Esophagus squamous epithelium (tissue), 5 donors: ENCODE measurements around the gene TANGO2. TPM values are rescaled to one million over a fixed set of nuclear protein-coding genes. Genes with fewer than 3 reads are reported as not detected.

Experiments used
- DNase-seq: peaks from one replicate; lab custom pipeline; 2025; lab: John Stamatoyannopoulos, UW
- H3K27ac ChIP-seq, 4 donors: fragments of 200-600 bp; sonication (generic); one replicate each; pipeline ENCODE4 v1.5.1; 2016 to 2019; ENCODE audit warnings: mild to moderate bottlenecking in 1 of 4
- H3K27me3 ChIP-seq, 4 donors: fragments of 200-600 bp; sonication (generic); 1 replicate in 3 of 4; 2 replicates in 1 of 4; pipeline versions ENCODE4 v1.5.1 to v1.6.0; 2017 to 2021; ENCODE audit warnings: antibody characterized with exemption in 1 of 4
- H3K36me3 ChIP-seq, 3 donors: fragments of 200-600 bp; sonication (generic); one replicate each; pipeline ENCODE4 v1.5.1; 2016 to 2019
- H3K4me1 ChIP-seq, 3 donors: fragments of 200-600 bp; sonication (generic); one replicate each; pipeline ENCODE4 v1.5.1; 2017 to 2019
- H3K4me3 ChIP-seq, 4 donors: fragments of 200-600 bp; sonication (generic); 1 replicate in 3 of 4; 2 replicates in 1 of 4; pipeline ENCODE4 v1.5.1; 2016 to 2019; ENCODE audit warnings: mild to moderate bottlenecking in 2 of 4, moderate library complexity in 1 of 4
- H3K9me3 ChIP-seq, 3 donors: fragments of 200-600 bp; sonication (generic); one replicate each; pipeline ENCODE4 v1.5.1; 2016 to 2019
- POLR2A ChIP-seq, 4 donors: fragments of 450-650 bp; IDR thresholded peaks; one replicate each; pipeline ENCODE4 v1.6.1; 2017; ENCODE audit warnings: antibody characterized with exemption in 4 of 4, mild to moderate bottlenecking in 4 of 4, moderate library complexity in 3 of 4
- WGBS, 2 donors: methylation state at CpG; one replicate each; pipeline ENCODE4 v1.1.5; 2018; 5-methylcytosine and 5-hydroxymethylcytosine counted together
- intact Hi-C: fragments of 100-400 bp; cut with DNase I; formaldehyde crosslinking; loops from one replicate; pipeline ENCODE4 v1.15.0; 2022
- total RNA-seq, 4 donors: library from RNA; depleted of rRNA; stranded (reverse); fragments of >200 nt; gene quantifications; one replicate each; pipeline ENCODE4 v1.1.0, GENCODE V29; 2016
- TF ChIP-seq, protein P1 (sequence below), 6 experiments: fragments of 450-650 bp in 4 of 6; fragments of 200-600 bp in 2 of 6; sonication (generic) in 2 of 6; IDR thresholded peaks; one replicate each; pipeline ENCODE4 v1.5.1; 2016 to 2019; ENCODE audit warnings: antibody characterized with exemption in 6 of 6, mild to moderate bottlenecking in 4 of 6, moderate library complexity in 4 of 6
- donor health status: DM: yes; HTN: yes; CAD: no.

The TANGO2 gene
- total RNA-seq, 4 donors from 2014 or later: 14.0 to 28.2 (median 17.6) TPM

DNA sequence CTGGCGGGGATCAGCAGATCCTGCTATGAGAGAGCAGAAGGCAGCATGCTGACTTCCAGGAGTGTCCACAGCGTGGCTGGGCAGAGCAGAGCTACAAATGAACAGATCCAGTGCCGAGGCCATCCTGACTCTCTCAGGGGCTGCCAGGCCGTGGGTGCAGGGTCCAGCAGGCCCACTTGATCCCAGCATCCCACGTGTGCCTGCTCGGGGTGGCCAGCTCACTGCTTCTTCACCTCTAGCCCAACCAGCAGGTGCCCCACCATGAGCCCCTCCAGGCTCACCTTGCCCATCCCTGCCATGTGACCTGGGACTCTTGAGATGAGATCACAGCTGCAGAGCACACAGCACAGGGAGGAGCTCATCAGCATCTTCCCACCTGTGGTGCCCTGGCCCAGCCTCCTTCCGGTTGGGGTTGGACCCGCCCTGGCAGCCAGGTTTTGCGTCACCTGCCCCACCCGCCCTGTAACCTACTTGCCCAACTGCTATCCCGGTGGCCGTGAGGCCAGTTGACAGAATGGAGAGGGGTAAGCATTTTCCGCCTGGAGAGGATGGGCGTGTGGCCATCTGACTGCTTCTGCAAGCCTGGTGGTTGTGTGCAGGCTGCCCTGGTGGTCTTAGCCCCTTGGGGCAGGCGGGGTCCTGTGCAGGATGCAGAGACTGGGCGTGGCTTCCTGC is 11.0 kb downstream of the TANGO2 start:
- TF ChIP-seq POLR2A (IDR thresholded peaks at IDR 0.05): no peak
- TF ChIP-seq, protein P1, sequence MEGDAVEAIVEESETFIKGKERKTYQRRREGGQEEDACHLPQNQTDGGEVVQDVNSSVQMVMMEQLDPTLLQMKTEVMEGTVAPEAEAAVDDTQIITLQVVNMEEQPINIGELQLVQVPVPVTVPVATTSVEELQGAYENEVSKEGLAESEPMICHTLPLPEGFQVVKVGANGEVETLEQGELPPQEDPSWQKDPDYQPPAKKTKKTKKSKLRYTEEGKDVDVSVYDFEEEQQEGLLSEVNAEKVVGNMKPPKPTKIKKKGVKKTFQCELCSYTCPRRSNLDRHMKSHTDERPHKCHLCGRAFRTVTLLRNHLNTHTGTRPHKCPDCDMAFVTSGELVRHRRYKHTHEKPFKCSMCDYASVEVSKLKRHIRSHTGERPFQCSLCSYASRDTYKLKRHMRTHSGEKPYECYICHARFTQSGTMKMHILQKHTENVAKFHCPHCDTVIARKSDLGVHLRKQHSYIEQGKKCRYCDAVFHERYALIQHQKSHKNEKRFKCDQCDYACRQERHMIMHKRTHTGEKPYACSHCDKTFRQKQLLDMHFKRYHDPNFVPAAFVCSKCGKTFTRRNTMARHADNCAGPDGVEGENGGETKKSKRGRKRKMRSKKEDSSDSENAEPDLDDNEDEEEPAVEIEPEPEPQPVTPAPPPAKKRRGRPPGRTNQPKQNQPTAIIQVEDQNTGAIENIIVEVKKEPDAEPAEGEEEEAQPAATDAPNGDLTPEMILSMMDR (IDR thresholded peaks at IDR 0.05): no peak
- 69 to 70% methylated on average over 2 to 6 of the region's 16 CpGs for WGBS, 2 donors
- DNase-seq: no peak

DNA sequence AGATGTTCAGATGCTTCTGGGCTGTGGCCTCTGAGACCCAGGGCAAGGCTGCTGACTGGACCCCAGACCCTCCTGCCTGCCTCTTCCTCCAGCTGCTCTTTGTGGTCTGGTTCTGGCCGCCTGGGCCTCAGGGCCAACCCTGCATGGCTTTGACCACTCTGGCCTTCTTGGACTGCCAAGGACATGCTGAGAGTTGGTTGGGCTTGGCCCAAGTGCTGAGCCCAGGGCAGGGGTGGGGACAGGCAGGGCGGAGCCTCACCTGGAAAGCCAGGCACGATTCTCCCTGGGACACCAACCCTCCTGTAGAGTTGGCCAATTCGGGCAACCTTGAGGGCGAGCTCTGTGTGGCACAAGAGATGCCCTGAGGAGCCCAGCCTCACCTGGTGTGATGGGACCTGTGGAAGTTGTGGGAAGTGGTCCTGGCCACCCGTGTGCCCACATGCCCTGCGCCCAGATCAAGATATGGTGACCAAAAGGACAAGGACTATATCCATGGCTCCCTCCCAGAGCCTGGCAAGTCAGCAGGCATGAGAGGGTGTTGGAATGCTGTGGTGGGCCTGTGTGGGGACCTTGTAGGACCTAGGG is 11.6 kb downstream of the TANGO2 start:
- no peaks in the 10 kb centered on the region for H3K27me3 ChIP-seq
- DNase-seq: no peak
- 100% methylated on average over 2 of the region's 7 CpGs; no CpG with 5 or more reads in 1 of the 2 donors for WGBS, 2 donors
- intact Hi-C loops: no loop called here
- H3K27ac ChIP-seq: no peak overlapping the region
- peaks cover 5 to 39% (median 10%) of the 10 kb centered on the region in 3 donors for H3K4me1 ChIP-seq
- H3K9me3 ChIP-seq: no peaks in the 10 kb centered on the region
- TF ChIP-seq POLR2A (IDR thresholded peaks at IDR 0.05): no peak
- TF ChIP-seq, protein P1 (IDR thresholded peaks at IDR 0.05): no peak
- no peak overlapping the region for H3K4me3 ChIP-seq
- peaks cover 0 to 30% (median 1%) of the 10 kb centered on the region in 3 donors for H3K36me3 ChIP-seq

More for the DNA sequence above, 11.0 kb downstream of the TANGO2 start:
- Histone ChIP-seq H3K27ac (no peak overlapping the region), H3K4me3 (no peak overlapping the region), H3K9me3 (no peaks in the 10 kb centered on the region), H3K27me3 (no peaks in the 10 kb centered on the region), H3K4me1 (peaks cover 5 to 39% (median 10%) of the 10 kb centered on the region in 3 donors), H3K36me3 (peaks cover 0 to 24% (median 0%) of the 10 kb centered on the region in 3 donors)
- intact Hi-C loops: no loop called here

DNA sequence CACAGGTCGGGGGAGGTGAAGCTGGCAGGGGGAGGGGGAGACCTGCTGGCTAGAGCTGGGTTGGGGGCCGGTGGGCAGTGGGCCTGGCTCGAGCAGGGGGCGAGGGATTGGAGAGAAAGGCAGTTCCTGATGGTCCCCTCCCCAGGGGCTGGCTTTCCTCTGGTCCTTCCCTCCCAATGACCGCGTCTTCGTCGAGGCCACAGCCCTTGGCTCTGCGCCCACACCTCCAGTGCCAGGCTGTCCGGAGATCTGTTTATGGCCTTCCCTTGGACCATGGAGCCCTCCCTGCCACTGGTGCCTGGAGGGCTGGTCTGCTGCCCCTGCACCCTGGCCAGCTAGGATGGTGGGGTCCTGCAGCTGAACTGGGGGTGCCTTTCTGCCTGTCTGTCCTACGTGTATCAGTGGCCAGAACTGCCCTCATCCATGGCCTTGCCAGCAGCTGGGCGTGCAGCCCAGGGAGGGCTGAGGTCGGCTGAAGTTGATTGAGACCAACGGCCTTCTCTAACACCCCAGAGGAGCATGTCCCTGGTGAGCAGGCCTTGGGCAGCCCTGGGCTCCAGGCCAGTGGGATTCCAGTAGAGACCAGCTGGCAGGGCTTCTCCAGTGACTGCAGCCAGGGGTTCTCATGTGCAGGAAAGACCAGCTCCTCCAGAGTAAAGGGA is 12.3 kb downstream of the TANGO2 start:
- 62 to 89% methylated on average over 7 to 9 of the region's 14 CpGs for WGBS, 2 donors
- Histone ChIP-seq H3K36me3 (peaks cover 0 to 37% (median 4%) of the 10 kb centered on the region in 3 donors), H3K27ac (no peak overlapping the region), H3K4me3 (no peak overlapping the region), H3K9me3 (no peaks in the 10 kb centered on the region), H3K27me3 (no peaks in the 10 kb centered on the region), H3K4me1 (peaks cover 5 to 38% (median 10%) of the 10 kb centered on the region in 3 donors)
- no peak for TF ChIP-seq POLR2A (IDR thresholded peaks at IDR 0.05)
- TF ChIP-seq, protein P1 (IDR thresholded peaks at IDR 0.05): no peak
- intact Hi-C loops: no loop called here
- DNase-seq: no peak

DNA sequence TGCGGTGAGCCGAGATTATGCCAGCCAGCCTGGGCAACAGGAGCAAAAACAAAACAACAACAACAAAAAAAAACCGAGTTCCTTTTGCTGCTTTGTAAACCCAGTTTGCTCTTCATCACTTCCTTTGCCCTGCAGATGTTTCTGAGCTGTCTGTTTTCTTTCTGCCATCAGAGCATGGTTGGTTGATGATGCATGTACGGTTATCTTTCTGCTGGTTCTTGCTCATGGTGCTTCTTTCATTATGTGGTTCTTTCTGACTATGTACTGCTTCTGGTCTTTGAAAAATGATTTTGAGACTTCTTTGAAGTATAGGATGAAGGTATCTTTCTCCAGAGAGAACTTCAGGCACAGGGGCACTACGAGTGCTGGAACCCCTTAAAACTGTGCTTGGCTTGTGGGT is 13.2 kb downstream of the TANGO2 start:
- Histone ChIP-seq H3K36me3 (peaks cover 0 to 46% (median 4%) of the 10 kb centered on the region in 3 donors), H3K4me3 (no peak overlapping the region), H3K9me3 (no peaks in the 10 kb centered on the region), H3K27me3 (no peaks in the 10 kb centered on the region), H3K4me1 (peaks cover 5 to 28% (median 10%) of the 10 kb centered on the region in 3 donors), H3K27ac (no peak overlapping the region)
- no peak for TF ChIP-seq POLR2A (IDR thresholded peaks at IDR 0.05)
- TF ChIP-seq, protein P1 (IDR thresholded peaks at IDR 0.05): no peak
- WGBS, 2 donors: 71 to 88% methylated on average over 5 of the region's 5 CpGs
- intact Hi-C loops: no loop called here
- DNase-seq: no peak
